IMR-90 (cell line): ENCODE measurements around the gene ARL4C. TPM values are rescaled to one million over a fixed set of nuclear protein-coding genes. Genes with fewer than 3 reads are reported as not detected.

Experiments used
- ATAC-seq: fragments of 200-7000 bp; cut with Tn5 transposase; 2 replicates; pipeline ENCODE4 v1.9.1; 2020; ENCODE audit warnings: low read depth, mild to moderate bottlenecking, moderate library complexity
- BruUV-seq: library from RNA; stranded (reverse); fragments of 400-500 nt; replicated peaks from 2 replicates; lab custom pipeline; 2021; lab: Mats Ljungman, UMichigan
- CTCF ChIA-PET: fragments of 300-600 bp; formaldehyde crosslinking; extraction: SDS; loops from one replicate; lab custom pipeline; 2021; ENCODE audit warnings: antibody characterized with exemption; lab: Yijun Ruan, JAX
- POLR2A ChIA-PET: fragments of 300-600 bp; sonication (Branson Sonifier 250); formaldehyde crosslinking; loops from one replicate; lab custom pipeline; 2022; ENCODE audit warnings: antibody characterized with exemption; ENCODE audit not compliant: unreplicated experiment; lab: Charles Lee
- DNase-seq: peaks from one replicate; pipeline ENCODE4 v3.0.0; 2013
- H2AFZ ChIP-seq: replicated peaks from 2 replicates; pipeline ENCODE3; 2013; ENCODE audit warnings: low read length, mild to moderate bottlenecking; ENCODE audit not compliant: poor library complexity
- H2AK5ac ChIP-seq: 2 replicates; pipeline ENCODE4 v1.6.1; 2013; ENCODE audit warnings: low read depth, low read length, inconsistent platforms
- H2AK9ac ChIP-seq: replicated peaks from 2 replicates; pipeline ENCODE3; 2013; ENCODE audit warnings: mild to moderate bottlenecking, low read depth, low read length, moderate library complexity; ENCODE audit not compliant: poor library complexity
- H2BK120ac ChIP-seq: 2 replicates; pipeline ENCODE4 v1.6.1; 2013; ENCODE audit warnings: low read depth, low read length, inconsistent platforms
- H2BK15ac ChIP-seq: 3 replicates; pipeline ENCODE4 v1.6.1; 2013; ENCODE audit warnings: low read depth, low read length, inconsistent platforms
- H2BK20ac ChIP-seq: 2 replicates; pipeline ENCODE4 v1.6.1; 2013; ENCODE audit warnings: low read depth, mild to moderate bottlenecking, inconsistent platforms, low read length, moderate library complexity
- H2BK5ac ChIP-seq: 2 replicates; pipeline ENCODE4 v1.6.1; 2013; ENCODE audit warnings: mild to moderate bottlenecking, low read depth, low read length, inconsistent platforms; ENCODE audit not compliant: poor library complexity, severe bottlenecking
- H3K14ac ChIP-seq: replicated peaks from 2 replicates; pipeline ENCODE4 v1.6.1; 2013; ENCODE audit warnings: low read depth, low read length, inconsistent platforms
- H3K18ac ChIP-seq: 2 replicates; pipeline ENCODE4 v1.6.1; 2013; ENCODE audit warnings: low read depth, low read length, control low read depth
- H3K23ac ChIP-seq: 2 replicates; pipeline ENCODE4 v1.6.1; 2013; ENCODE audit warnings: low read depth, low read length, inconsistent platforms
- H3K27ac ChIP-seq: 2 replicates; pipeline ENCODE4 v1.5.1; 2013; ENCODE audit warnings: mild to moderate bottlenecking, control low read depth, low read length; ENCODE audit not compliant: insufficient read depth
- H3K27me3 ChIP-seq: 2 replicates; pipeline ENCODE4 v1.6.1; 2013; ENCODE audit warnings: low read length; ENCODE audit not compliant: control insufficient read depth, insufficient read depth
- H3K36me3 ChIP-seq: 2 replicates; pipeline ENCODE4 v1.6.1; 2013; ENCODE audit warnings: low read length, mixed read lengths; ENCODE audit not compliant: control insufficient read depth, insufficient read depth
- H3K4ac ChIP-seq: 2 replicates; pipeline ENCODE4 v1.6.1; 2013; ENCODE audit warnings: low read depth, low read length, inconsistent platforms
- H3K4me1 ChIP-seq: 2 replicates; pipeline ENCODE4 v1.6.1; 2013; ENCODE audit warnings: low read length, mixed read lengths; ENCODE audit not compliant: control insufficient read depth, insufficient read depth
- H3K4me2 ChIP-seq: 2 replicates; pipeline ENCODE4 v1.6.1; 2013; ENCODE audit warnings: low read depth, mild to moderate bottlenecking, control low read depth, low read length, moderate library complexity
- H3K4me3 ChIP-seq: 2 replicates; pipeline ENCODE4 v1.5.1; 2013; ENCODE audit warnings: low read depth, mild to moderate bottlenecking, control low read depth, low read length, moderate library complexity; ENCODE audit not compliant: insufficient read depth
- H3K56ac ChIP-seq: 2 replicates; pipeline ENCODE4 v1.6.1; 2013; ENCODE audit warnings: low read length, inconsistent platforms; ENCODE audit not compliant: insufficient read depth; ENCODE audit errors: extremely low read depth
- H3K79me1 ChIP-seq, 2 experiments: 2 replicates each; pipeline ENCODE4 v1.6.1; 2013; ENCODE audit warnings: low read length in 2 of 2, inconsistent platforms in 1 of 2, low read depth in 1 of 2
- H3K9ac ChIP-seq: 2 replicates; pipeline ENCODE4 v1.6.1; 2013; ENCODE audit warnings: low read depth, low read length, control low read depth
- H3K9me1 ChIP-seq: 2 replicates; pipeline ENCODE4 v1.6.1; 2013; ENCODE audit warnings: low read length, inconsistent platforms; ENCODE audit not compliant: insufficient read depth
- H3K9me3 ChIP-seq: 2 replicates; pipeline ENCODE4 v1.6.1; 2013; ENCODE audit warnings: low read length; ENCODE audit not compliant: control insufficient read depth, insufficient read depth
- H4K20me1 ChIP-seq: 2 replicates; pipeline ENCODE4 v1.6.1; 2013; ENCODE audit warnings: low read length, inconsistent platforms; ENCODE audit not compliant: insufficient read depth
- H4K5ac ChIP-seq: 2 replicates; pipeline ENCODE4 v1.6.1; 2013; ENCODE audit warnings: mild to moderate bottlenecking, low read depth, low read length, control low read depth
- H4K8ac ChIP-seq, 2 experiments: 2 replicates each; pipeline ENCODE4 v1.6.1; 2013; ENCODE audit warnings: low read depth in 2 of 2, low read length in 2 of 2, control low read depth in 1 of 2, inconsistent platforms in 1 of 2
- H4K91ac ChIP-seq: 2 replicates; pipeline ENCODE4 v1.6.1; 2013; ENCODE audit warnings: low read depth, low read length, inconsistent platforms; ENCODE audit not compliant: insufficient read depth
- CHD1 ChIP-seq: IDR thresholded peaks from 2 replicates; pipeline ENCODE4 v1.6.1; 2012; ENCODE audit warnings: low read depth, low read length, improper control_type of control experiment
- CTCF ChIP-seq: conservative IDR thresholded peaks from 2 replicates; pipeline ENCODE4 v1.5.1; 2012; ENCODE audit warnings: mild to moderate bottlenecking, low read depth, low read length, improper control_type of control experiment
- MAZ ChIP-seq: IDR thresholded peaks from 2 replicates; pipeline ENCODE4 v1.6.1; 2012; ENCODE audit warnings: low read depth, mild to moderate bottlenecking, low read length, improper control_type of control experiment, moderate library complexity, borderline replicate concordance
- WGBS, 2 experiments: methylation state at CpG; one replicate each; pipeline versions ENCODE4 v1.1.5 to v1.1.7; 2013; ENCODE audit warnings: missing lambda C conversion rate in 2 of 2; ENCODE audit not compliant: insufficient read length in 1 of 2; ENCODE audit errors: extremely low coverage in 2 of 2; 5-methylcytosine and 5-hydroxymethylcytosine counted together
- dilution Hi-C: fragments of 300-500 bp; cut with HindIII; formaldehyde crosslinking; loops from one replicate; pipeline ENCODE4 v1.14.3; 2018; ENCODE audit warnings: low sequenced_read_pairs; ENCODE audit not compliant: unreplicated experiment
- in situ Hi-C: fragments of 300-500 bp; cut with MboI; formaldehyde crosslinking; loops from 3 replicates; pipeline ENCODE4 v1.14.3; 2019; ENCODE audit warnings: low sequenced_read_pairs, inconsistent platforms, mixed read lengths
- intact Hi-C: fragments of 100-400 bp; cut with micrococcal nuclease; formaldehyde crosslinking; loops from 2 replicates; pipeline ENCODE4 v1.10.0; 2022
- polyA plus RNA-seq, 3 experiments: library from polyadenylated mRNA; depleted of rRNA; stranded (reverse); fragments of >200 nt; gene quantifications; 2 replicates each; pipeline ENCODE4 v1.2.3, GENCODE V29; 2012; ENCODE audit warnings: low replicate concordance in 1 of 3
- total RNA-seq: library from RNA; depleted of rRNA; stranded (reverse); fragments of >200 nt; gene quantifications from 2 replicates; pipeline ENCODE4 v1.2.3, GENCODE V29; 2012

ARL4C gene
- total and polyA plus RNA-seq, 2 of the 4 experiments (the other 2 are of a cell fraction) = 7.7 to 8.2 TPM

GRCh38 chr2:234474654-234475053, 22.2 kb downstream of the ARL4C start:
- no peaks in the 10 kb centered on the region for H3K79me1 ChIP-seq
- no peaks in the 10 kb centered on the region for H3K4me1 ChIP-seq
- no peak overlapping the region for H3K4me2 ChIP-seq
- ChIA-PET POLR2A (no interaction called here), CTCF (no interaction called here)
- BruUV-seq = no TSS peak
- H3K18ac ChIP-seq = no peak overlapping the region
- ATAC-seq (no peak), DNase-seq (no peak)
- no peak overlapping the region for H3K14ac ChIP-seq
- no peaks in the 10 kb centered on the region for H3K9me1 ChIP-seq
- H2AK9ac ChIP-seq = no peak overlapping the region
- dilution Hi-C loops = no loop called here
- H2AK5ac ChIP-seq = no peak overlapping the region
- no peaks in the 10 kb centered on the region for H3K36me3 ChIP-seq
- no peak overlapping the region for H3K56ac ChIP-seq
- H3K27ac ChIP-seq = no peak overlapping the region
- no peak for TF ChIP-seq MAZ
- TF ChIP-seq CTCF = no peak
- no peak for TF ChIP-seq CHD1
- intact Hi-C loops = no loop called here
- no peak overlapping the region for H4K91ac ChIP-seq
- H3K9ac ChIP-seq = no peak overlapping the region
- H3K27me3 ChIP-seq = no peaks in the 10 kb centered on the region; the same call in 1 of the 2 replicates
- no peak overlapping the region for H2BK5ac ChIP-seq
- no peak overlapping the region for H3K4ac ChIP-seq
- H2BK15ac ChIP-seq = no peak overlapping the region
- no peak overlapping the region for H2BK20ac ChIP-seq
- H2BK120ac ChIP-seq = no peak overlapping the region
- no peak overlapping the region for H4K5ac ChIP-seq
- H4K20me1 ChIP-seq = no peaks in the 10 kb centered on the region
- H3K23ac ChIP-seq = no peak overlapping the region
- H3K9me3 ChIP-seq = peaks cover 3% of the 10 kb centered on the region
- no peak overlapping the region for H4K8ac ChIP-seq
- in situ Hi-C loops = no loop called here
- WGBS, 2 experiments = no CpG with 5 or more reads among the region's 3 CpGs
- H3K4me3 ChIP-seq = no peak overlapping the region
- no peak overlapping the region for H2AFZ ChIP-seq
